Measurements from ENCODE around the gene TLE3.

DNA sequence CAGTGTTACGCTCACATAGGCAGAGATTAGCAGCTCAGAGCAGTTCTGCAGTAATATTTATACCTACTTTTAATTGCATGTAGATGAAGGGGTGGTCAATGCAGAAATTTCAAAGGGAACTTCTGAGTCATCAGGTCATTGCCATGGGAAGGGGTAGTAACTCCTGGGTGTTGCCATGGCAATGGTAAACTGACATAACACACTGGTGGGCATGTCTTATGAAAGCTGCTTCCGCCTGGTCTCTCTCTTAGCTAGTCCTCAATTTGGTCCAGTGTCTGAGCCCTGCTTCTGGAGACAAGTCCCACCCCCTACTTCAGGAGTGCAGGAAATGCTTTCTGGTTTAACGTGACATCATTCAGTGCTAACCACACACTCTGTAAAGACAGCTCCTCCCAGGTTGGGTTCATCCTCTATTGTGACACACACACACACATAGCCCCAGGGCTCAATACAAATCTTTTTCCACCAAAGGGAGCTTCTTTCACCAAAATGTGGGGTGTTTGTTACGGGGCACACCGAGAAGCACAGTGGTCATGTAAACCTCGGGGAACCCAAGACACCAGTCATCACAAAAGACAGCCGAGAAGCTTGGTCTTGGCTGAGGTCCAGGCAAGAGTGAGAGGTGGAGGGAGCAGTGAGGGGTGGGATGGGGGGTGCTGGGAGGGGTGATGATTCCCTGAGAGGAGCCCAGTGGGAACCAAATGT lies 74.5 kb downstream of the TLE3 start:
- TF ChIP-seq CTCF (CRISPR knock-in tag; IDR thresholded peaks at IDR 0.05) (no peak), NFIC (IDR thresholded peaks at IDR 0.05; ENCODE audit: low read length) (no peak), SMAD1 (CRISPR knock-in tag; IDR thresholded peaks at IDR 0.05; ENCODE audit: borderline replicate concordance, low read depth) (no peak), ARNT2 (CRISPR knock-in tag; IDR thresholded peaks at IDR 0.05; ENCODE audit: low read depth) (no peak)
